OCI-LY1 (cell line): ENCODE data around the gene ZSWIM5.
"Not testable (repeated sequence)": the region's sequence is repeated elsewhere in the genome, so short reads cannot be mapped to it uniquely, and the experiment has no call there.

ENCODE experiments used
- H2AFZ ChIP-seq: fragments of 200-600 bp; sonication (generic), shearing (Covaris generic); 2 replicates; pipeline ENCODE4 v1.6.0; 2014; ENCODE audit warnings: antibody characterized with exemption, mild to moderate bottlenecking, low read length
- H3F3A ChIP-seq: fragments of 200-600 bp; sonication (generic), shearing (Covaris generic); 2 replicates; pipeline ENCODE4 v1.6.0; 2014; ENCODE audit warnings: mild to moderate bottlenecking, antibody characterized with exemption, low read length, moderate library complexity; ENCODE audit not compliant: insufficient read depth
- H3K27ac ChIP-seq: fragments of 200-600 bp; sonication (generic); 2 replicates; pipeline ENCODE4 v1.5.1; 2014; ENCODE audit warnings: low read length, mixed run types, mild to moderate bottlenecking, low read depth; ENCODE audit not compliant: poor library complexity, severe bottlenecking
- H3K27me3 ChIP-seq: fragments of 200-600 bp; sonication (generic); 2 replicates; pipeline ENCODE4 v1.6.0; 2014; ENCODE audit warnings: antibody characterized with exemption, mild to moderate bottlenecking, low read length, moderate library complexity; ENCODE audit not compliant: insufficient read depth
- H3K36me3 ChIP-seq: fragments of 200-600 bp; sonication (generic); 2 replicates; pipeline ENCODE4 v1.6.1; 2014; ENCODE audit warnings: mild to moderate bottlenecking, antibody characterized with exemption, low read length, moderate library complexity, mixed read lengths; ENCODE audit not compliant: insufficient read depth
- H3K4me1 ChIP-seq: fragments of 200-600 bp; sonication (generic); 2 replicates; pipeline ENCODE4 v1.5.1; 2014; ENCODE audit warnings: mild to moderate bottlenecking, low read length, moderate library complexity; ENCODE audit not compliant: insufficient read depth, severe bottlenecking
- H3K4me2 ChIP-seq: fragments of 200-600 bp; sonication (generic), shearing (Covaris generic); 2 replicates; pipeline ENCODE4 v1.6.1; 2014; ENCODE audit warnings: low read length
- H3K4me3 ChIP-seq: fragments of 200-600 bp; sonication (generic); 2 replicates; pipeline ENCODE4 v1.5.1; 2014; ENCODE audit warnings: low read length, low read depth, mild to moderate bottlenecking, mixed read lengths; ENCODE audit not compliant: poor library complexity, severe bottlenecking
- H3K79me2 ChIP-seq: fragments of 200-600 bp; shearing (Covaris generic); 2 replicates; pipeline ENCODE4 v1.6.1; 2016; ENCODE audit warnings: mixed run types, low read length, mixed read lengths; ENCODE audit not compliant: insufficient read depth
- H3K9ac ChIP-seq: fragments of 200-600 bp; sonication (generic), shearing (Covaris generic); 2 replicates; pipeline ENCODE4 v1.6.1; 2014; ENCODE audit warnings: mild to moderate bottlenecking, low read length, mixed read lengths
- H3K9me2 ChIP-seq: fragments of 200-600 bp; sonication (generic), shearing (Covaris generic); 2 replicates; pipeline ENCODE4 v1.6.1; 2014; ENCODE audit warnings: low read depth, mild to moderate bottlenecking, low read length, mixed read lengths
- H3K9me3 ChIP-seq: fragments of 200-600 bp; shearing (Covaris generic); 2 replicates; pipeline ENCODE4 v1.6.1; 2014; ENCODE audit warnings: low read length, mixed read lengths
- H4K20me1 ChIP-seq: fragments of 200-600 bp; sonication (generic), shearing (Covaris generic); 2 replicates; pipeline ENCODE4 v1.6.0; 2016; ENCODE audit warnings: mild to moderate bottlenecking, low read length; ENCODE audit not compliant: insufficient read depth
- EZH2 ChIP-seq: fragments of 200-600 bp; sonication (generic), shearing (Covaris generic); IDR thresholded peaks from 2 replicates; pipeline ENCODE4 v1.8.0; 2017; ENCODE audit warnings: borderline replicate concordance, mixed run types, mild to moderate bottlenecking, antibody characterized with exemption, low read length, moderate library complexity, mixed read lengths
- TF ChIP-seq, protein P1 (sequence below): fragments of 200-600 bp; sonication (generic), shearing (Covaris generic); IDR thresholded peaks from 2 replicates; pipeline ENCODE4 v1.5.1; 2017; ENCODE audit warnings: mild to moderate bottlenecking, antibody characterized with exemption, low read length, moderate library complexity, mixed read lengths

Gene ZSWIM5

DNA sequence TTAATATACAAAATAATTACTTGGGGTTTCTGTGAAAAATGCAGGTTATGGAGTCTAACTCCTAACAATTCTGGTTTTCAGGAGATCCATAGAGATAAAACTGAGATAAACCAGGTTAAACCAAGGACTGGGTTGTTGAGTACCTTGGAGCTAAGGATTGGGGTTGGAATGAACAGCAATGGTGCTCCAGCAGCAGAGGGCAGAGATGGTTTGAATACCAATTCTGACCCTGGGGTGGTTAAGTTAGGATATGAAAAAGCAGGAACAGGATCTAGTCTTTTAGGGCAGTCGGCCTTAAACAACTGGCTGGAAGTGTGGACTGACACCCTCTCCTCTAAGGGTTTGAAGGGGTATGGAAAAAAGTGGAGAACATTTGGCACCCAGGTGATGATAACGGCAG, 141.3 kb downstream of the ZSWIM5 start:
- Histone ChIP-seq H3K27me3 (no peaks in the 10 kb centered on the region), H3K4me2 (no peak overlapping the region), H3K4me3 (no peak overlapping the region), H3K9ac (no peak overlapping the region), H3K4me1 (no peaks in the 10 kb centered on the region), H2AFZ (no peak overlapping the region), H3K79me2 (no peaks in the 10 kb centered on the region), H4K20me1 (no peaks in the 10 kb centered on the region), H3K9me3 (no peaks in the 10 kb centered on the region), H3K9me2 (no peaks in the 10 kb centered on the region), H3K36me3 (no peaks in the 10 kb centered on the region), H3F3A (no peaks in the 10 kb centered on the region), H3K27ac (no peak overlapping the region)
- TF ChIP-seq EZH2 = no peak
- TF ChIP-seq, protein P1, sequence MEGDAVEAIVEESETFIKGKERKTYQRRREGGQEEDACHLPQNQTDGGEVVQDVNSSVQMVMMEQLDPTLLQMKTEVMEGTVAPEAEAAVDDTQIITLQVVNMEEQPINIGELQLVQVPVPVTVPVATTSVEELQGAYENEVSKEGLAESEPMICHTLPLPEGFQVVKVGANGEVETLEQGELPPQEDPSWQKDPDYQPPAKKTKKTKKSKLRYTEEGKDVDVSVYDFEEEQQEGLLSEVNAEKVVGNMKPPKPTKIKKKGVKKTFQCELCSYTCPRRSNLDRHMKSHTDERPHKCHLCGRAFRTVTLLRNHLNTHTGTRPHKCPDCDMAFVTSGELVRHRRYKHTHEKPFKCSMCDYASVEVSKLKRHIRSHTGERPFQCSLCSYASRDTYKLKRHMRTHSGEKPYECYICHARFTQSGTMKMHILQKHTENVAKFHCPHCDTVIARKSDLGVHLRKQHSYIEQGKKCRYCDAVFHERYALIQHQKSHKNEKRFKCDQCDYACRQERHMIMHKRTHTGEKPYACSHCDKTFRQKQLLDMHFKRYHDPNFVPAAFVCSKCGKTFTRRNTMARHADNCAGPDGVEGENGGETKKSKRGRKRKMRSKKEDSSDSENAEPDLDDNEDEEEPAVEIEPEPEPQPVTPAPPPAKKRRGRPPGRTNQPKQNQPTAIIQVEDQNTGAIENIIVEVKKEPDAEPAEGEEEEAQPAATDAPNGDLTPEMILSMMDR = no peak

DNA sequence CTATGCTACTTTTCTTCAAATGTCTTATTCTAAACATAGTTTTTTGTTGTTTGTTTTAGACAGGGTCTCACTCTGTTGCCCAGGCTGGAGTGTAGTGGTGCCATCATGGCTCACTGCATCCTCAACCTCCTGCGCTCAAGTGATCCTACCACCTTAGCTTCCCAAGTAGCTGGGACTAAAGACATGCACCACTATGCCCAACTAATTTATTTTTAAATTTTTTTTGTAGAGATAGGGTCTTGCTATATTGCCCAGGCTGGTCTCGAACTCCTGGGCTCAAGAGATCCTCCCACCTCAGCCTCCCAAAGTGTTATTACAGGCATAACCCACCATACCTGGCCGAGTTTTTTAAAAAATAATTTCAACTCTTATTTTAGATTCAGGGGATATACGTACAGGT, 143.9 kb downstream of the ZSWIM5 start:
- H3K36me3 ChIP-seq, H3K9me3 ChIP-seq, H4K20me1 ChIP-seq, H3F3A ChIP-seq, H3K4me3 ChIP-seq, H3K9me2 ChIP-seq, H2AFZ ChIP-seq, H3K79me2 ChIP-seq, H3K27ac ChIP-seq, H3K4me1 ChIP-seq, H3K4me2 ChIP-seq, H3K27me3 ChIP-seq, H3K9ac ChIP-seq: not testable (repeated sequence)

DNA sequence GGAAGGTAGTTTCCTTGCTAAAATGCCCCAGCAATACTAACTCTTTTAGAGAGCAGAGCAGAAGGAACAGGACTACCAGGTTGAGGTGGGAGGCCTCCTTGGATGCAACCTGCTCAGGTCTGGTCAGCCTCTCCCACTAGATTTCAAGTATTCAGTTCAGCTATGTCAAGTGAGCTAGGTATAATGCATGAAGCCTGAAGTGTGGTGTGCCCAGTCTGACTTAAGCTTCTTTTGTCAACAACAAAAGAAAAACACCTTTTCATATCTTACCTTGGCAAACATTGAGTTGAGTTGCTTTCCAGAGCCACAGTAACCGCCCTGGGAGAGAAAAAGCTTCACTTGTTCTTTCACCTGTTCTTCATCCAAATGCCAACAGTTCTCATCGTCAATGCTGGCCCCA, 146.6 kb downstream of the ZSWIM5 start:
- H3K27me3 ChIP-seq = no peaks in the 10 kb centered on the region
- TF ChIP-seq, protein P1 = no peak
- no peak for TF ChIP-seq EZH2
- H3K9me2 ChIP-seq = no peaks in the 10 kb centered on the region
- no peaks in the 10 kb centered on the region for H3K79me2 ChIP-seq
- H3K4me3 ChIP-seq = no peak overlapping the region
- H3K9ac ChIP-seq = no peak overlapping the region
- no peaks in the 10 kb centered on the region for H3K9me3 ChIP-seq
- no peak overlapping the region for H3K4me2 ChIP-seq
- no peak overlapping the region for H3K27ac ChIP-seq
- H4K20me1 ChIP-seq = no peaks in the 10 kb centered on the region
- H2AFZ ChIP-seq = no peak overlapping the region
- no peaks in the 10 kb centered on the region for H3K4me1 ChIP-seq
- no peaks in the 10 kb centered on the region for H3K36me3 ChIP-seq
- H3F3A ChIP-seq = no peaks in the 10 kb centered on the region

DNA sequence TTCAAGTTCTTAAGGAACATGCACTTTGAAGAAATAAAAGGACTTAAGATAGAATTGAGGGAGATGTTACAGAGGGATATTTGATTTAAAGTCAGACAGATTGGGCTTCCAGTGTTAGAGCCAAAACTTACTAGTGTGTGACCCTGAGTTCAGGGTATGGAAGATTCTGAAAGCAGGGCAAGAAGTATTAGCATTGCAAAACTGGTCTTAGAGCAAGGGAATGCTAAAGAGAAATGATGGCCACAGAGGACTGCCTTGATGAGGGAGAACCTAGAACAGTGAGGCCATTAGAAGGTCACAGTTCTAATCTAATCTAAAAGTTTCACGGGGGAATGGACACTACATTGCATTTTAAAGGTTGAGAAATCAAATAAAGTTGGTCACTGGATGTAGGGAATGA, 148.9 kb downstream of the ZSWIM5 start:
- no peaks in the 10 kb centered on the region for H4K20me1 ChIP-seq
- no peak overlapping the region for H3K4me2 ChIP-seq
- H3K36me3 ChIP-seq = no peaks in the 10 kb centered on the region
- H3K9me3 ChIP-seq = no peaks in the 10 kb centered on the region
- no peak overlapping the region for H2AFZ ChIP-seq
- no peak for TF ChIP-seq EZH2
- TF ChIP-seq, protein P1 = no peak
- no peaks in the 10 kb centered on the region for H3K27me3 ChIP-seq
- no peak overlapping the region for H3K4me3 ChIP-seq
- no peaks in the 10 kb centered on the region for H3K9me2 ChIP-seq
- H3K27ac ChIP-seq = no peak overlapping the region
- no peaks in the 10 kb centered on the region for H3F3A ChIP-seq
- H3K4me1 ChIP-seq = peaks cover 13% of the 10 kb centered on the region
- H3K9ac ChIP-seq = no peak overlapping the region
- no peaks in the 10 kb centered on the region for H3K79me2 ChIP-seq
